LNCaP clone FGC (cell line): ENCODE data around the gene NOL8.

Source experiments
- DNase-seq: peaks from one replicate; pipeline ENCODE4 v3.0.0-alpha.2; 2011; ENCODE audit warnings: low read depth
- H3K4me3 ChIP-seq: 2 replicates; pipeline ENCODE4 v1.5.1; 2011; ENCODE audit warnings: mild to moderate bottlenecking, low read depth, low read length, control low read depth
- CTCF ChIP-seq: IDR thresholded peaks from 2 replicates; pipeline ENCODE4 v1.5.1; 2012; ENCODE audit warnings: mild to moderate bottlenecking; ENCODE audit not compliant: control insufficient read depth, insufficient read depth; ENCODE audit errors: extremely low read depth

Gene NOL8

GRCh38 chr9:92313624-92314012 is 11.5 kb downstream of the NOL8 start:
- no peak overlapping the region for H3K4me3 ChIP-seq
- DNase-seq: no peak
- TF ChIP-seq CTCF: no peak

- TF ChIP-seq CTCF: no peak
- DNase-seq: no peak
- H3K4me3 ChIP-seq: no peak overlapping the region
Measured at GRCh38 chr9:92312887-92313623, 12.1 kb downstream of the NOL8 start.

- no peak for DNase-seq
- no peak for TF ChIP-seq CTCF
Measured at GRCh38 chr9:92310562-92310961, 14.6 kb downstream of the NOL8 start.

GRCh38 chr9:92308893-92309292 is 16.3 kb downstream of the NOL8 start:
- no peak for DNase-seq
- no peak overlapping the region for H3K4me3 ChIP-seq
- TF ChIP-seq CTCF: no peak

More at GRCh38 chr9:92310562-92310961, 14.6 kb downstream of the NOL8 start:
- H3K4me3 ChIP-seq: no peak overlapping the region

- TF ChIP-seq CTCF: no peak
- DNase-seq: no peak
- H3K4me3 ChIP-seq: no peak overlapping the region
Measured at GRCh38 chr9:92300936-92301335, 24.2 kb downstream of the NOL8 start.

- TF ChIP-seq CTCF: no peak
- no peak overlapping the region for H3K4me3 ChIP-seq
- DNase-seq: no peak
Measured at GRCh38 chr9:92299116-92299515, 26.0 kb downstream of the NOL8 start.

- no peak for DNase-seq
- H3K4me3 ChIP-seq: no peak overlapping the region
- TF ChIP-seq CTCF: no peak
Measured at GRCh38 chr9:92298036-92298435, 27.1 kb downstream of the NOL8 start.
